ENCODE data around the gene SERAC1.
"Not testable (repeated sequence)": the region's sequence is repeated elsewhere in the genome, so short reads cannot be mapped to it uniquely, and the experiment has no call there.

SERAC1 gene

DNA sequence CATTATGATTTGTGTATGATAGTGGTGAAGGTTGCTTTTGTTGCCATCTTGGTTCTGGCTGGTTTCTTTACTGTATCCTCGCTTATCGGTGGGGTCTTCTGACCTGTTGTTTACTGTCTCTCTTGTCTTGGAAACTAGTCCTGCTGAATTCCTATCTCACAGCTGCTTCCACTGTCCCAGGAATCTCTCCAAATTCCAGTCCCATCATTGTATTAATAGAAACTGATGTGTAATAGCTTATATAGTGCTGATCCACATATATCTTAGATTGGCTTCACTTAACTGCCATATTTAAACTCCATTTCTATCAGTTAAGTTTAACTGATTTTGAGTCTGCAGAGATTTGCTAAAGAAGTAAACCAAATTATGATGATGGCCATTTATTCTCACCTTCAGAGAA, 6.0 kb upstream of the SERAC1 start:
- no peak for DNase-seq

DNA sequence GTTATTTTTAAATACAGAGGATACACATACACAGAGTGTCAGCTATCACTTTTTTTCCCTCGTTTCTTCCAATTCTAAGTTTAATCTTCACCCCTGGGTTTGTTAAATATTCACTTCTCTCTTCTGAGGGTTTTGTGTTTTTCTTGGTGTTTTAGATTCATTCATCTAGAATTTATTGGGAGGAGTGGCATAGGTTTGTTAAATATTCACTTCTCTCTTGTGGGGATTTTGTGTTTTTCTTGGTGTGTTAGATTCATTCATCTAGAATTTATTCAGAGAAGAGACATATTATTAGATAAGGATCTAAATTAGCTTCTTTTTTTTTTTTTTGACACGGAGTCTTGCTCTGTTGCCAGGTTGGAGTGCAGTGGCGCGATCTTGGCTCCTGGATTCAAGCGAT, 3.9 kb upstream of the SERAC1 start:
- no peak for DNase-seq

DNA sequence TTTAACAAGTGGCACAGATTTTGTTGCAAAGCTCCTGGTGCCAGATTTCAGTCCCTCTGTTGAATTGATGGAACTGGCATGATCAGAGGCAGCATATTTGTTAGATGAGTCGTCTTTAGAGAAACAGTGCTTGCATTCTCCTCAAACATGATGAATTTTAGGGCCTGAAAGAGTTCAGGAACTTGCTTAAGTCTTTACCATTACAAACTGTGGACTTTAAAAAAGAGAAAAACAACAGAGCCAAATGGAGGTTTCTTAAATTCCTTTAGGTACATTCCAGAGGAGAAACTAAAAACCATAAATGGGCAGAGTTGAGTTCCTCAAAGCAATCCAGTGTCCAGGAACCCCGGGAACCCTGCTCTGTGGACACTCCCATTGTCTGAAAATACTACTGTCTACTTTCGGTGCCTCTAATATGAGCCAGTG, 2.6 kb upstream of the SERAC1 start:
- DNase-seq = no peak

DNA sequence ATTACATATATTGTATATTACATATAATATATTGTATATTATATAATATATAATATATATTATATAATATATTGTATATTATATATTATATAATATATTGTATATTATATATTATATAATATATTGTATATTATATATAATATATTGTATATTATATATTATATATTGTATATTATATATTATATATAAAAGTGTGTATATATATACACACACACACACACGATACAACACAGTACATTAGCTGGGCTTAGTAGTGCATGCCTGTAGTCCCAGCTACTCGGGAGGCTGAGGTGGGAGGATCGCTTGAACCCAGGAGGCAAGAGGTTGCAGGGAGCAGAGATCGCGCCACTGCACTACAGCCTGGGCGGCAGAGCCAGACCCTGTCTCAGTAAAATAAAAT, 1.6 kb upstream of the SERAC1 start:
- not testable (repeated sequence) for DNase-seq

DNA sequence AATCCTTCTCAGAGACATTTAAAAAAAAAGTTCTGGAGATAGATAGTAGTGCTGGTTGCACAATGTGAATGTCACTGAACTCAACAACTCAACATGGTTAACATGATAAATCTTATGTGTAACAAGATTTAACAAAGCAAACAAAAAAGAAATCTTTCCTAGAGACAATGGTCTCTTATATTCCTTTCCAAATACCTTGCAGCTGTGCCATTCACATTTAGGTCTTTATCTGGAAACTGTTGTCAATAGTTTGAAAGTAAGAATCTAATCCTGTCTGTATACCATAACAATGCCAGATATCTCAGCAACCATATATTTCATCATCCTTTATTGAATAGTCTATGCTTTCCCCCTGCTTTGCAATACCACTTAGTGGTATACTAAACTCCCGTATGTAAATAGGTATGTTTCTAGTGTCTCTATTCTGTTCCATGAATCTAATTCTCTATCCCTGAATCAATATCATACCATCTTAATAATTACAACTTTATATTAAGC, 2.1 kb downstream of the SERAC1 start:
- DNase-seq = no peak

DNA sequence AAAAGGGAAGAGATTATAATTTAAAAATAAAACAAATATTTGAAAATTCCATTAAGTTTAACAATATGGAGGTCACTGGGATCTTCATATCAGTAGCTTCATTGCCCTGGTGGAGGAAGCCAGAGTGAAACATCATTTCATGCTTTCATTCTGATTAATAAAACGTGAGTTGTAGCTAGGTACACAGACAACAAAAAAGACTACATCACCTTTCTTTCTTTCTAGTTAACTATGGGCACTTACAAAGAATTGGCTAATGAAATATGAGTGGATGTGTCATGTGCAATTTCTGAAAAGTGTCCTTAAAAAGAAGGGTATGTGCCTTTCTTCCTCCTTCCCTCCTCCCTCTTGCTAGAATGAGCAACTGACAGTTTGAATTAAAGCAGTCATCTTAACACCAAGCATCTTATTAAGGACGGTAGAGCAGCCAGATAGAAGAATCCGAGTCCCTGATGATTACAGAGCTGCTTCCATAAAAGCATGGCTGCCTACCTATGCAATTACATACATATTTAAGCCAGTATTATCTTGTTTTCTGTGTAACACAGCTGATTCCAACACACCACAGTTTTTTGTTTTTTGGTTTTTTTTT, 3.4 kb downstream of the SERAC1 start:
- peak; percentile 72 for DNase-seq

DNA sequence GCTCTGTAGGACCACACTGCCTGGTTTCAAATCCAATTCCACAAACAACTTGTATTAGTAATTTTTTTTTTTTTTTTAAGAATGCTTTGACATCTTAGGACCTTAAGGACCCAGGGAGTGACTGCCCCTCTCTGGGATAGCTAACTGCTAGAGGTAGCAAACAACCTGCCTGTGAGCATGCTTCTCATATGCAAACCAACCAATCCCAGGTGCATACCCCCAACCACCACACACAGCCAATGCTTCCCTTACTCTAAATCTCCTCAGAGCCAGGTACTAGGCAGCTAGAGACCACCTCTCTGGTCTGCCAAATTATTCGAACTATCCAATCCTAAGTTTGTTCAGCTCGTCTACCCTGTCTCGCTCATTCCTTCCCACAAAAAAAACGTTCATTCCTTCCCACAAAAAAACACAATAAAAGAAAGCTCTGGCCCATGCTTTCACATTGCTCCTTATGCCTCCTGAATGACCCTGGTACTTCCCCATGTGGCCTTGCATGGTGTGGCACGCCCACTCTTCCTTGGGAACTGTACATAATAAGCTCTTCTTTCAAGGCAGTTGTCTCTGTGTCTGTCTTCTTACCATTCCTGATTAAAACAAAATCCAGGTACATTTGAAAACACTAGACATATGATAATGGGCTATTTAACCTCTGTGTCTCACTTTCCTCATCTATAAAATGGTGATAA, 6.4 kb downstream of the SERAC1 start:
- DNase-seq = no peak

DNA sequence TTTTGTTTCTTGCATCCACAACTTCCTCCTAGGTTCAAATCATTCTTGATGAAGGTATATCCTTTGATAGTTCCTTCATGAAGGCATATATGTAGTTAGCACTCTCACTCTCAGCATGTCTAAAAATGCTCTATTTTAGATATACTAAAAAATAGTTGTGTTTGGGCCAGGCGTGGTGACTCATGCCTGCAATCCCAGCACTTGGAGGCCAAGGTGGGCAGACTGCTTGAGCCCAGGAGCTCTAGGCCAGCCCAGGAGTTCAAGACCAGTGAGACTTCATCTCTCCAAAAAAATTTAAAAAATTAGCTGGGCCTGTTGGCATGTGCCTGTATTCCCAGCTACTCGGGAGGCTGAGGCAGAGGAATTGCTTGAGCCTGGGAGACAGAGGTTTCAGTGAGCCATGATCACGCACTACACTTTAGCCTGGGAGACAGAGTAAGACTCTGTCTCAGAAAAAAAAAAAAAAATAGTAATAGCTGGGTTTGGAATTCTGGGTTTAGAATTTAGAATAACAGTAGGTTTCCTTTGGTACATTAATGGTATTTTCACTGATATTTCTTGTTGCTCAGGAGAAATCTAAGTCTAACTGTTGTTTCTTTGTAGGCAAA, 7.0 kb downstream of the SERAC1 start:
- no peak for DNase-seq

DNA sequence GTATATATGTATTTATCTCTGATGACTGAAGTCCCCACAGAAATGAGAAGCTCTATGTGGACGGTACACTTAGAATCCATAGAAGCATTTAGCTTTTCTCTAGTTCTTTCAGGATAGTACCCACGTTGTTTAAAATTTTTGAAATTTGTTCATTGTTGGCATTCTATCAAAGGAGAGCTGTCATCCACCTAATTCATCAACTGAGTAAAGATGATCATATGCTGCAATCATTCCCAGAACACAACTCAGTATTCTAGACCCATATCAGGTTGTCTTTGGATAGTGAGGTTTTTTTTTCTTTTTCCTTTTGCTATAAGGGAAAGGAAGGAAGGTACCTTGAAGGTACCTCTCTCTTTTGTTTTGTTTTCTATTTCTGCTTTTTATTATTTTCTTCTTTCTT, 9.3 kb downstream of the SERAC1 start:
- DNase-seq = no peak

DNA sequence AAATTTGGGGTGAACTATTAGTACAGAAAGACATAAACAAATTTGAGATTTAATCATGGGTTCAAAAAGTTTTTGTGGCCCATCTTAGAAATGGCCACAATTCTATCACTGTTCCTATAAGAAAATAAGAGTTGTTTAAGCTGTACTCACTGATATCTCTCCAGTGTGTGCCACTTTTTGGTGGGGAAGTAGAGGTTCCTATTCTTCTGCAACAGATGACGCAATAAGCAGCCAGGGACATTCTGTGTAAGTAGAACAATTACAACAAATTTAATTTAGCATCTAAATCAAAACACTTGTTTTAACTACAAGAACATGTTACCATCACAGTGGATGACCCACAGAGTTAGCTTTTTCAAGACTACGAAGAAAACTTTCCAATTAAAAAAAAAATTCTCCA, 9.9 kb downstream of the SERAC1 start:
- DNase-seq = no peak

DNA sequence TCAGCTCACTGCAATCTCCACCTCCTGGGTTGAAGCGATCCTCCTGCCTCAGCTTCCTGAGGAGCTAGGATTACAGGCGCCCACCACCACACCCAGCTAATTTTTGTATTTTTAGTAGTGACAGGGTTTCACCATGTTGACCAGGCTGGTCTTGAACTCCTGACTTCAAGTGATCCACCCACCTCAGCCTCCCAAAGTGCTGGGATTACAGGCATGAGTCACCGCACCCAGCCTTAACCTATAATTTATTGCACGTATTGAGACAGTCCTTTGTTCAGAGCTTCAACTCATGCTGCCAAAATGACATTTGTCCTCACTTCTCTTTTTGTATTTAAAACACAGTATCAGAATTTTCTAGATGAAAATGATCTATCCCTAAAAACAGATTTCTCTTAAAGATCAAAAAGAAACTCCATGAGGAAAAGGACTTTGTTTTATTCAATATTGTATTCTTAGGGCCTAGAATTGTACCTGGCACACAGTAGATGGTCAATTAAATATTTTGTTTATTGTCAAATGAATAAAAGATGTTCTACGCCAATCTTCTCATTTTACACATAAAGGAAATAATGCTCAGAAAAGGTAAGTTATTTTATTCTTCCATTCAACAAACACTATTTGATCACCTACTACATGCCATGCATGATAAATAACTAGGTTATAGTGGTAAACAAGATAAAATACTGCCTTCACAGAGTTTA, 10.8 kb downstream of the SERAC1 start:
- DNase-seq = no peak

DNA sequence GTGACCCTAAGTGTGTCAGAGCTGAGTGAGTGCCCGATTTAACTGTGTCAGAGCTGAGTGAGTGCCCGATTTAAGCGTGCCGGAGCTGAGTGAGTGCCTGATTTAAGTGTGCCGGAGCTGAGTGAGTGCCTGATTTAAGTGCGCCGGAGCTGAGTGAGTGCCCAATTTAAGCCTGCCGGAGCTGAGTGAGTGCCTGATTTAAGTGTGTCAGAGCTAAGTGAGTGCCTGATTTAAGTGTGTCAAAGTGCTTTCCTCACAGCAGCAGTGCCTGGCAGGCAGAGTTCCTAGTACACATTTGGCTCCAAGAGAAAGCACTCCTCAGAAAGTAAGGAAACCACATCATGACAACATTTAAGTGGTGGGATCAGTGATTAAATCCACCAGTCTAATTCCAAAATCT, 13.2 kb downstream of the SERAC1 start:
- DNase-seq = peak; percentile 30

DNA sequence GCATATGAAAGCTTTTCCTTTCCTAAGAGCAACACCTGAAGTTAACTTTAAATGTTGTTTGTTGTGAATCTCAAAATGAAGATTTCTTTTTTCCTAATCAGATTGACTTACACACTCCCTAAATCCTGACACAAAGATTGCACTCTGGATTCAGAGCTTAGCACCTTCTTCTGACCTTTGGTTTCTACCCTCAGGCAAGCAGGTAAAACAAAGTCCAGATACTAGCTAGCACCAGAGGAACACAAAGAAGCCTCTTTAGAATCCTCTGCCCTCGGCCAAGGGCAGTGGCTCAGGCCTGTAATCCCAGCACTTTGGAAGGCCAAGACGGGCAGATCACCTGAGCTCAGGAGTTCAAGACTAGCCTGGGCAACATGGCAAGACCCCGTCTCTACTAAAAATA, 14.5 kb downstream of the SERAC1 start:
- no peak for DNase-seq

DNA sequence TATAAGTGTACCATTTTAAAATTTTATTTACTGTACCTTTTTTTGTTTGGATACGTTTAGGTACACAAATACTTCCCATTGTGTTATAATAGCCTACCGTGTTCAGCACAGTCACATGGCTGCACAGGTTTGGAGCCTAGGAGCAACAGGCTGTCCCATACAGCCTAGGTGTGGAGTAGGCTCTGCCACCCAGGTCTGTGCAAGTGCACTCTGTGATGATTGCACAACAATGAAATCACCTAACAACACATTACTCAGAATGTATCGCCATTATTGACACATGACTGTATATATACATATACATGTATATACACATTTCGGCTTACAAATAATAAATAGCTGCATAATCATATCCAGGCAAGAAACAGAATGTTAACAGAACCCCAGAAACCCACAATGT, 15.4 kb downstream of the SERAC1 start:
- DNase-seq = no peak

DNA sequence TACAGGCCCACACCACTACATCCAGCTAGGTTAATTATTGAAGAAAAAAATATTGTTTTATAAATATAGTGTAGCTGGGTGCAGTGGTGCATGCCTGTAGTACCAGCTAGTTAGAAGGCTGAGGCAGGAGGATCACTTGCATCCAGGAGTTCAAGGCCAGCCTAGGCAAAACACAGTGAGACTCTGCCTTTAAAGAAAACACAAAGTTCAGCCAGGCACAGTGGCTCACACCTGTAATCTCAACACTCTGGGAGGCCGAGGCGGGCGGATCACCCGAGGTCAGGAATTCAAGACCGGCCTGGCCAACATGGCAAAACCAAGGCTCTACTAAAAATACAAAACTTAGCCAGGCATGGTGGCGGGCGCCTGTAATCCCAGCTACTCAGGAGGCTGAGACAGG, 16.0 kb downstream of the SERAC1 start:
- not testable (repeated sequence) for DNase-seq

DNA sequence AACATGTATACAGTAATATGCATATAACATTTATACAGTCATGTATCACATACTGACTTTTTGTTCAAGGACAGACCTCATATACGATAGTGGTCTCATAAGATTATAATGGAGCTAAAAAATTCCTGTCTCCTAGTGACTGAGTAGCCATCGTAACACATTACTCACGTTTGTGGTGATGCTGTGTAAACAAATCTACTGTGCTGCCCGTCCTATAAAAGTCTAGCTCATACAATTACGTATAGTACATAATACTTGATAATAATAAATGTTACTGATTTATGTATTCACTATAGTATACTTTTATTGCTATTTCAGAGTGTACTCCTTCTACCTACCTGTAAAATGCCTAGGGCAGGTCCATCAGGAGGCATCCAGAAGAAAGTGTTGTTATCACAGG, 17.4 kb downstream of the SERAC1 start:
- no peak for DNase-seq

DNA sequence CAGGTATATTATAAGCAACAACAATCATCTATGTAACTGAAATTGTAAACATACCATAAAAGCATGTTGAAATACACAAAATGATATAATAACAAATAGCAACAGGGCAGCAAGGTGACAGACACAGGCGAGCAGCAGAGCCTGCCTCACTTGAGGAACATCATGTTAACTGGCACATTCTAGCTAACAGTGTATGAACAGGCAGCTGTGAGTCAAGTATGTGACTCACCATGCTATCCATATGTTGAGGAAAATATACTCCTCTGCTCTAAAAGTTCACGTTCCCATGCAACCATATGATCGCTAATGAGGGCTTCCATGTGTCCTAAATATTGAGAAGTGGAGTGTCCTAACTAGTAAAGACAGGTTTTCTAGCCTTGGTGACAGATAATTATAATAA, 18.4 kb downstream of the SERAC1 start:
- no peak for DNase-seq

DNA sequence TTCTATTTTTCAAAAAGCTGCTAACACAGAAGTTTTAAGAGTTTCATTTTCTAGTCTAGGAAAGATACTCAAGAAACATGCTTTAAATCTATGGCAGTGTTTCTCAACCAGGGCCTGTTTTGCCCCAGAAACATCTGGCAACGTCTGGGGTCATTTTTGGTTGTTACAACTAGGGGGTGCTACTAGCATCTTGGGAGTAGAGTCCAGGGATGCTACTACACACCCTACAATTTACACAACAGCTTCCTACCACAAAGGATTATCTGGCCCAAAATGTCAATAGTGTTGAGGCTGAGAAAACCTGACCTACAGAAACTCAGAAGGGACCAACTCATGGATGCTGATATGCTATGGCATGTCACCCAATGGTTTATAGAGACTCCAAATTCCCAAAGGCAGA, 24.4 kb downstream of the SERAC1 start:
- DNase-seq = no peak

DNA sequence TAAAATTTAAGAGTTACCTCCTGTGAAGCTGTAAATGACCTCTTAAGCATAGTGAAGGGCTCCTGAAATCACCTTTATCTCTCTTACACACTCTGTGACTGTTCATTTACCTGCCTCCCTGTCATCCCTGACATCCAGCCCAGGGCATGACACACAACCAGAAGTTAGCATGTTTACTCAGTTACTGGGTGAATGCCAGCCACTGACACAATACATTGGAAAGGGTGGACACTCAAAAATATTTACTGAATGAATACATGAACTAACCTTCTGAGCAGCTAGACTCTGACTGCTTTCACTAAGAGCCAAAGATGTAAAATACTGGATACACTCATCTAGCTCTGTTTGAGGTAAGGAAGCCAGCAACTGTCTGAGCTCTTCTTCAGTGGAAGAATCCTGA, 25.3 kb downstream of the SERAC1 start:
- DNase-seq = no peak

DNA sequence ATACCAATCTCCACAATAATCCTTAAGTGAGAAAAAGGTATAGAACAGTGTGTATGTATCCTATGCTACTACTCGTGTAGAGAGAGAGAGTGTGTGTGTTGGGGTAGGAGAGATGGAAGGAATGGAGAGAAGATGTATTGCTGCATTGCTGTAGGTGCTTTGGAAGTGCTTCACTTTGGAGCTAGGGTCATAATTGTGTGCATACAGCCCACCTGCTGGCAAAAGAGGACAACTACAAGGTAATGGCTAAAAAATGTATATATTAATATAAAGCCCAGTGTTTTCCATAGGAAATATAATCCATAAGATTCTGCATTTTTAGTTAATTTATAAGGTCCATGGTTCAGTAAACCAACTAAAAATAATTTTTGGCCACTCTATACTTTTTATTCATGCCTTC, 36.1 kb downstream of the SERAC1 start:
- DNase-seq = no peak

DNA sequence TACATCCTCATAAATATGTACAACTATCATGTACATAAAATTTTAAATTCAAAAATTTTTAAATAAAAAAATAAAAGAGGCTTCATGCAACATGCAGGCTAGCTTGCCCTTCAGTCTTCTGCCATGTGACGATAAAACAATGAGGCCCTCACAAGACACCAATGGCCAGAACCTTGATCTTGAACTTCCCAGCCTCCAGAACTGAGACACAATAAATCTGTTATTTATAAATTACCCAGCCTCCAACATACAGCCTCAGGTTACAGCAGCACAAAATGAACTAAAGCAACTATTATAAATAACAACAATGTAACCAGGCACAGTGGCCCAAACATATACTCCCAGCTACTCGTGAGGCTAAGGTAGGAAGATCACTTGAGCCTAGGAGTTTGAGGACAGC, 42.8 kb downstream of the SERAC1 start:
- no peak for DNase-seq

DNA sequence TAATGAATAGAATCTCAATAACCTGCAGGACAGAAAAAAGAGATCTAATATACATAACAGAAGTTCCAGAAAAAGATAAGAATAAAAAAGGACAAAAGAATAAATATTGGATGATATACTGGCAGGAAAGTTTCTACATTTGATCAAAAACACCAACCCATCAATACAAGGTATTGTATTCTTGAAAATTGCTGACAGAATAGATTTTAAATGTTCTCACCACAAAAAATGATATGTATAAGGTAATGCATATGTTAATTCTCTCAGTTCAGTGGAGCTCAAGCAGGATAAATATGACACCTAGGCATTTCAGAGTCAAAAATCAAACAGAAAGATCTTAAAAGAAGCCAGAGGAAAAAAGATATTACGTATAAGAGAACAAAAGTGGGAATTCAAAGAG, 43.8 kb downstream of the SERAC1 start:
- no peak for DNase-seq

DNA sequence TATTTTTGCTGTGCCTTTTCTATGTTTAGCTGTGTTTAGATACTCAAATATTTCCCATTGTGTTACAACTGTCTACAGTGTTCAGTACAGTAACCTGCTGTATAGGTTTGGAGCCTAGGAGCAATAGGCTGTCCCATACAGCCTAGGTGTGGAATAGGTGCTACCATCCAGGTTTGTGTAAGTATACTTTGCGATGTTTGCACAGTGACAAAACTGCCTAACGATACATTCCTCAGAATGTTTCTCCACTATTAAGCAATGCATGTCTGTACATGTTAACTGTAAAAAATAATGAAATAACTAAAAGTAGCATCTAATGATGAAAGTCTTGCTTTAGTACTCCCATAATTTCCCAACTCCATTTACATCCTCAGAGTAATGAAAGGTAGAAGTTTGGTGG, 46.0 kb downstream of the SERAC1 start:
- DNase-seq = no peak

DNA sequence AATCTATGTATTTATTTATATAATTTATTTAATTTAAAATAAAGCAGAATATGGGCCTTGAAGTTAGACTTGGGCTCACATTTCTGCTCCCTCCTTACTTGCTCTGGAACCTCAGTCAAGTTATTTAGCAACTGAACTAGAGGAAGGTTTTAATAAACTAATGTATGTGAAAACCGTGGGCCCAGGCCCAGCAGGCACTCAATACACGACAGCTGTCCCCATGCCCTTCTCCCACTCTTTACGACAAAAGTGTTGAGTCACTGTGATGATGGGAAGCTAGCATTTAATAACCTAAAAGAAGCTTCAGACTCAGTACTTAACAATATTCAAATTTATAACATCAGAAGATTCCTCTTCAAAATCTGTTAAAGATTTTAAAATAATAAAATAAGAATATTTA, 46.7 kb downstream of the SERAC1 start:
- no peak for DNase-seq

Data from retina (tissue), 1 donor.